Upper lobe of left lung (tissue), 4 donors: ENCODE results near the gene PPM1H.

Experiments used
- CTCF ChIP-seq, 6 experiments: fragments of 450-650 bp in 4 of 6; fragments of 200-600 bp in 2 of 6; sonication (generic) in 2 of 6; IDR thresholded peaks; one replicate each; pipeline ENCODE4 v1.5.1; 2016 to 2019; ENCODE audit warnings: antibody characterized with exemption in 6 of 6
- EP300 ChIP-seq, 4 donors: sonication (generic); formaldehyde crosslinking; IDR thresholded peaks; one replicate each; pipeline ENCODE4 v1.5.1; 2017; ENCODE audit warnings: antibody characterized with exemption in 4 of 4, control low read depth in 2 of 4
- POLR2A ChIP-seq, 4 donors: fragments of 450-650 bp; IDR thresholded peaks; one replicate each; pipeline ENCODE4 v1.5.1; 2016 to 2017; ENCODE audit warnings: antibody characterized with exemption in 4 of 4, mild to moderate bottlenecking in 2 of 4

GRCh38 chr12:62754706-62755105 lies 180.2 kb downstream of the PPM1H start:
- TF ChIP-seq CTCF (IDR thresholded peaks at IDR 0.05) (no peak), EP300 (IDR thresholded peaks at IDR 0.05) (no peak), POLR2A (IDR thresholded peaks at IDR 0.05) (no peak)
